Measurements from ENCODE around the gene STRN. TPM values are rescaled to one million over a fixed set of nuclear protein-coding genes. Genes with fewer than 3 reads are reported as not detected.

STRN gene
- total RNA-seq, 2 donors from 2014 or later: 44.0 to 50.6 TPM

GRCh38 chr2:36878429-36878828 lies 87.9 kb downstream of the STRN start:
- Histone ChIP-seq H3K4me3 (ENCODE audit: low read length) (no peak overlapping the region), H3K27ac (ENCODE audit: low read depth, low read length) (no peak overlapping the region), H3K9ac (ENCODE audit: extremely low read depth, low read length, poor library complexity, severe bottlenecking) (no peak overlapping the region), H3K4me1 (ENCODE audit: control insufficient read depth, insufficient read depth, low read length) (no peaks in the 10 kb centered on the region), H3K36me3 (ENCODE audit: control insufficient read depth, insufficient read depth, low read length) (peaks cover 63% of the 10 kb centered on the region), H3K9me3 (ENCODE audit: control insufficient read depth, low read length) (peaks cover 11% of the 10 kb centered on the region), H3K27me3 (ENCODE audit: control insufficient read depth, insufficient read depth, low read length, poor library complexity, severe bottlenecking) (no peaks in the 10 kb centered on the region)
- H3K4me3 Mint-ChIP-seq: no peak overlapping the region
- no peaks in the 10 kb centered on the region for H3K4me1 Mint-ChIP-seq
- no peaks in the 10 kb centered on the region for H3K27me3 Mint-ChIP-seq (ENCODE audit: insufficient read depth)
- peaks cover 10% of the 10 kb centered on the region for H3K9me3 Mint-ChIP-seq
- DNase-seq: no peak
- no peak for TF ChIP-seq CTCF (conservative IDR thresholded peaks at IDR 0.05)
- 93 to 97% methylated on average over 3 to 4 of the region's 4 CpGs for WGBS, 2 experiments (ENCODE audit: insufficient coverage in 1 of 2, insufficient read length in 1 of 2)
- H3K36me3 Mint-ChIP-seq (ENCODE audit: low read depth): peaks cover 60% of the 10 kb centered on the region
- no peak overlapping the region for H3K27ac Mint-ChIP-seq

- Mint-ChIP-seq H3K4me1 (no peaks in the 10 kb centered on the region), H3K4me3 (no peak overlapping the region), H3K27ac (no peak overlapping the region), H3K36me3 (ENCODE audit: low read depth) (peaks cover 63% of the 10 kb centered on the region), H3K9me3 (peaks cover 10% of the 10 kb centered on the region), H3K27me3 (ENCODE audit: insufficient read depth) (no peaks in the 10 kb centered on the region)
- DNase-seq: no peak
- no peak for TF ChIP-seq CTCF (conservative IDR thresholded peaks at IDR 0.05)
- Histone ChIP-seq H3K9ac (ENCODE audit: extremely low read depth, low read length, poor library complexity, severe bottlenecking) (no peak overlapping the region), H3K27me3 (ENCODE audit: control insufficient read depth, insufficient read depth, low read length, poor library complexity, severe bottlenecking) (no peaks in the 10 kb centered on the region), H3K36me3 (ENCODE audit: control insufficient read depth, insufficient read depth, low read length) (peaks cover 79% of the 10 kb centered on the region), H3K4me1 (ENCODE audit: control insufficient read depth, insufficient read depth, low read length) (no peaks in the 10 kb centered on the region), H3K9me3 (ENCODE audit: control insufficient read depth, low read length) (peaks cover 11% of the 10 kb centered on the region), H3K27ac (ENCODE audit: low read depth, low read length) (no peak overlapping the region), H3K4me3 (ENCODE audit: low read length) (no peak overlapping the region)
- WGBS, 2 experiments (ENCODE audit: insufficient coverage in 1 of 2, insufficient read length in 1 of 2): 96 to 100% methylated on average over 1 of the region's 1 CpG
Observed at GRCh38 chr2:36871068-36871707, 95.1 kb downstream of the STRN start.

- WGBS, 2 experiments (ENCODE audit: insufficient coverage in 1 of 2, insufficient read length in 1 of 2): 60 to 100% methylated on average over 1 of the region's 3 CpGs
- Mint-ChIP-seq H3K36me3 (ENCODE audit: low read depth) (peaks cover 62% of the 10 kb centered on the region), H3K9me3 (peaks cover 5% of the 10 kb centered on the region), H3K27ac (no peak overlapping the region), H3K4me1 (no peaks in the 10 kb centered on the region), H3K4me3 (no peak overlapping the region), H3K27me3 (ENCODE audit: insufficient read depth) (no peaks in the 10 kb centered on the region)
- Histone ChIP-seq H3K9me3 (ENCODE audit: control insufficient read depth, low read length) (peaks cover 5% of the 10 kb centered on the region), H3K4me3 (ENCODE audit: low read length) (no peak overlapping the region), H3K27ac (ENCODE audit: low read depth, low read length) (no peak overlapping the region), H3K36me3 (ENCODE audit: control insufficient read depth, insufficient read depth, low read length) (peaks cover 77% of the 10 kb centered on the region), H3K4me1 (ENCODE audit: control insufficient read depth, insufficient read depth, low read length) (no peaks in the 10 kb centered on the region), H3K9ac (ENCODE audit: extremely low read depth, low read length, poor library complexity, severe bottlenecking) (no peak overlapping the region), H3K27me3 (ENCODE audit: control insufficient read depth, insufficient read depth, low read length, poor library complexity, severe bottlenecking) (no peaks in the 10 kb centered on the region)
- no peak for DNase-seq
- no peak for TF ChIP-seq CTCF (conservative IDR thresholded peaks at IDR 0.05)
Observed at GRCh38 chr2:36869606-36870005, 96.7 kb downstream of the STRN start.
